HG03469 (cell line): ENCODE results near the gene TIMM10B.
A peak's percentile ranks its signal among the peaks of the same experiment; 100 is the strongest.

Experiments
- ATAC-seq: cut with Tn5 transposase; IDR thresholded peaks from one replicate; pipeline ENCODE4 v1.9.1; 2021; ENCODE audit warnings: mild to moderate bottlenecking, moderate library complexity, moderate number of reproducible peaks; ENCODE audit not compliant: unreplicated experiment

TIMM10B gene, protein sequence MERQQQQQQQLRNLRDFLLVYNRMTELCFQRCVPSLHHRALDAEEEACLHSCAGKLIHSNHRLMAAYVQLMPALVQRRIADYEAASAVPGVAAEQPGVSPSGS

DNA sequence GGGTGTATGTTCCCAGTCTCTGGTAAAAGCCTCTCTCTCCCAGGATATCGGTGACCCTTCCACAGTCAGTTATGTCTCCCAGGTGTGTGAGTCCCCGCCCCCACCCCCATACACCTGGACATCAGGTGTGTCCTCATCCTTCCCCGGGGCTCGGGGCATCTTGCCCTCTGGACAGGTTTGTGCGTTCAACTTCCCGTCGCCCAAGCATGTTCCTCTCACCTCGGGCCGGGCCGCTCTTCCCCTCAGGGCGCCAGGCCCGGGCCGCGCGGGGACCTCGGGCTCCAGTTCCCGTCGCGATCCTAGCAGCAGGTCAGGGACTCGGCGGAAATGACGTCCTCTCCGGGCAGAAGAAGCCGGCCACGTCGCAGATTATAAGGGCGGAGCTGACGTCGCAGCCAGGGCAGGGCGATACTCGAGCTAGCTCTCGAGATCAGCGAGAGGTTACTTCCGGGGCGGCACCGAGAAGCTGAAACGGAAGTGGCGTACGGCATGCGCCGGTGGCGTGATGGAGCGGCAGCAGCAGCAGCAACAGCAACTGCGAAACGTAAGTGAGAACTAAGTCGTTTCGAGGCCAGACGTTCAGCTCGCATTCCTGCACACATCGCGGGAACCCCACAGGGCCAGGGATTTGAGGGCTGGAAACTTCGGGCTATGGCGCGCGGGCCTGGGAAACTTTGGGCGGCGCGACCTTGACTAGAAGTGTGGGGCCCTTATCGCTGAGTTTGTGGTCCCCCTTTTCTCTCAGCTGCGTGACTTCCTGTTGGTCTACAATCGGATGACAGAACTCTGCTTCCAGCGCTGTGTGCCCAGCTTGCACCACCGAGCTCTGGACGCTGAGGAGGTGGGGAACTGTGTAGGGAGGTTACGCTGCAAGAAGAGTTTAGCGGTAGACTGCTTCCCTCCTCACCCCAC is at the start of gene TIMM10B, which contains the start of gene ARFIP2:
TIMM10B (plus strand) TSS at position 490 of the 912 bp plus-strand sequence; CDS start at position 506, 16 bp downstream.
ARFIP2 (minus strand) TSS at position 320 of the 912 bp plus-strand sequence. CDS start 910 bp downstream, outside the sequence.
- ATAC-seq = peak; percentile 98

DNA sequence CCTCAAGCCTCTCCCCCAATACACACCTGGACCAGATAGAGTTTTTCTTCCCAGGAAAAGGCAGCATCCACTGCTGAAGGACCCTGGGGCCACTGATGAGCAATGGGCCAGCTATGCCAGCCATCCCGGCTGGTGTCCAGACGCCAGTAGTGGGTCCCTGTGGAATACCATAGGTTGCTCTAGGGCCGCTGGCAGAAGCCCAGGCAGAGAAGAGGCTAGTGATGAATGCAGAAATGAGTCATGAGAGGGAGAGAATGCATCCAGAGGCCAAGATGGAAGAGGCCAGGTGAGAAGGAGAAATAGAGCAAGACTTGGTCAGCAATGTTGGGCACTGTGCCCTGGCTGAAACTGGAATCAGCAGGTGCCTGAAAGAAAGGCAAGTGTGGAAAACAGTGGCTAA is 49.4 kb upstream of the TIMM10B start:
- no peak for ATAC-seq

DNA sequence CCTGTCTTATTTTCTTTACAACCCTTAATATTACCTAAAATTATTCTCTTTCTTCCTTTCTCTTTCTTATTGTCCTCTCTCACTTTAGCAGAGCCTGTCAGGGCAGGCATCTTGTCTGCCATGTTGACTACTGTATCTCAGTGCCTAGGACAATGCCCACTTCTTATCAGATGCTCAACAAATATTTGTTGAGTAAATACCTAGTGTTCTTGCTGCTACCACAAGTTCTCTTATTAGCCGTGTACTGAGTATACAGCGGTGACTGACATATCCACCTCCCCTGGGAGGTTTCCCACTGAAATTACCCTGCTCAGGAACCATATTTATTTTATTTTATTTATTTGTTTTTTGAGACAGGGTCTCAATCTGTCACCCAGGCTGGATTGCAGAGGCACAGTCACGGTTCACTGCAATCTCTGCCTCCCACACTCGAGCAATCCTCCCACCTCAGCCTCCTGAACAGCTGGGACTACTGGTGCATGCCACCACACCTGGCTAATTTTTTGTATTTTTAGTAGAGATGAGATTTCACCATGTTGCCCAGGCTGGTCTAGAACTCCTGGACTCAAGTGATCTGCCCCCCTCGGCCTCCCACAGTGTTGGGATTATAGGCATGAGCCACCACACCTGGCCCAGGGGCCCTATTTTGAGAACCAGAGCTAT is 47.2 kb upstream of the TIMM10B start:
- no peak for ATAC-seq

DNA sequence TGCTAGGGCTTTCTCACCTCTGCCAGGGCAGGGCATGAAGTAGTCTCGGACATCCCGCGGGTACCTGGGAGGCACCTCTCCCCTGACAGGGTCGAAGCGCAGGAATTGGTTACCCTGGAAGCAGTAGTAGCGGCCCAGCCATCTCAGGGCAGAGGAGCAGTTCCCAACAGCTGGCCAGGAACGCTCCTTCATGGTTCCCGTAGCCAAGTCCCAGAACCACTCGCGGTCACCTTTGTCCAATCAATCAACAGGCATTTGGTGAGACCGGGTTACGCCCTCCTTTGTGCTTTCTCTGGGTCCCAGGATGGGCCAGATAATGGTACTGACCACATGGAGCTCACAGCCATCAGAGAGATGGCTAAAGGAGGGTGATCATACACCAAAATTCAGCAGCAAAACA is 43.9 kb upstream of the TIMM10B start:
- no peak for ATAC-seq

DNA sequence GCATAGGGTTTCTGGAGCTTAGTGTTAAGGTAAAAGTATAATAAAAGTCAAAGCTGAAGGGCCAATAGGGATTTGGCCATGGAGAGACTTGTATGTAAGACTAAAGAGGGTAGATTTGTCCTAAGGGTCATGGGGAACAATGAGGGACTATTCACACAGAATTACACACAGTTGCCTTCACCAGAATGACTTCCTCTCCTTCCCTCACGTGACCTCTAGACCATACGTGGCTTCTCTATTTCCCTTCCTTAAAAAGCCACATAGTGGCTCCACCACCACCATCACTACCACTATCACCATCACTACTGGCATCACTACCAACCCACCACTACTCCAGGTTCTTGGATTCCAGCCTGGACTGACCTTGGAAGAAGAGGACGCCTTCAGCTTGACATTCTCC is 43.3 kb upstream of the TIMM10B start:
- no peak for ATAC-seq

DNA sequence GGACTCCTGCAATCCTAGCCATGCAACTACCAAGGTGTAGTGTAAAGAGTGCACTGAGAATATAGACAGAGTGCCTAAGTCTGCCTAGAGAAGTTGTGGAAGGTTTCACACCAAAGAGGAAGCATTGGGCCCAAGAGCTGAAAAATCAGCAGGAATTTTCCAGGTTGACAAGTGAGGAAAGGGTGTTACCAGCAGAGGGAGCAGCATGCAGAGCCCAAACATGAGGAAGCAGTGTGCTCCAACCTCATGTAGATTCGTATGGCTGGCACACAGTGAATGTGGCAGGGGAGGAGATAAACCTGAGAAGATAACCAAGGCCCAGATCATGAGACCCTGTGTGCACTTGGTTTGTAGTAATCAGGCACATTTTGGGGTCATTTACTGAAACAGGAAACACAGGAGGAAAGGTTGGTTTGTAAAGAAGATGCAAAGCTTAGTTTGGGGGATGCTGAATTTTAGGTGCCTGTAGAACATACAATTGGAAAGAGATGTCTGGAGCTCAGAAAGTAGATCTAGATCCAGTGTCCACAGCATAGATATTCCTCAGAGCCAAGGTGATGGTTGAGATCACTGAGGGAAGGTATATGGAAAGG is 42.2 kb upstream of the TIMM10B start:
- ATAC-seq = no peak

DNA sequence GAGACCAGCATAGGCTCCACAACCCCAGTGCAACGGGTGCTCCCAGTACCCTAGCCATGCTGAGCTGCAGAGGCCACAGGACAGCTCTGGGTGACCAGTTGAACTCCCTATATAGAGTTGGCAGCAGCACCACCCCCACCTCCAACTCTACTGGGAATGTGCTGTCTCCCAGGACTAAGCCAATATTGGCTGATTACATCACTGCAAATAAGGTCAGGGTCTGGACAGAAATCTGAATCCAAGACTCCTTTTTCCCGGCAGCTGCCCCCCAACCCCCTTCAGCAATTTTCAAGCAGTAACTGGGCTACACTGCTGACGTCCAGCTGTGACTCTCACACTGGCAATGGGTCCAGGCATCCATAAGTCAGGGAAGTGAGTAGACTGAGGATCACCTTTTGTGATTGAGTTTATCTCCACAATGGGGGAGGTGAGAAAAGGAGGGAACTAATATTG is 40.4 kb upstream of the TIMM10B start, which contains the start of gene HPX:
HPX (minus strand) TSS at position 82 of the 453 bp plus-strand sequence; CDS start at position 58, 24 bp downstream.
- no peak for ATAC-seq

DNA sequence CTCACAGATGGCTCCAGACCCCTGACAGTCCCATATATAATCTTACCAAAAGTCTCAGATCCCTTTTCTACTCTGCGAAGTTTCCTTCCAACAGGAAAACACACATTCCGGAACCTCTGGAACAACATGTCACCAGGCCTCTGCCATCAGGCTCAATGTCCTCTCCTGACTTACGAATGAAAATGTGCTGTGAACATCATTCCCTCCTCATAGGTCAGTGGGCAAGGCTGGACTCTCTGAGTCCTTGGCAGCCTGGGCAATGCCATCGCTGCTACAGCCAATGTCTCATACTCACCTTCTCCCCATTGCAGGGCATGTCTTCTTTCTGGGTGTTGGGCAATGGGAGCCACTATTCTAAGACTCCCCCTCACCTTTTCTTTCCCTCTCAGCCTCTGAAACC is 38.9 kb upstream of the TIMM10B start:
- no peak for ATAC-seq

DNA sequence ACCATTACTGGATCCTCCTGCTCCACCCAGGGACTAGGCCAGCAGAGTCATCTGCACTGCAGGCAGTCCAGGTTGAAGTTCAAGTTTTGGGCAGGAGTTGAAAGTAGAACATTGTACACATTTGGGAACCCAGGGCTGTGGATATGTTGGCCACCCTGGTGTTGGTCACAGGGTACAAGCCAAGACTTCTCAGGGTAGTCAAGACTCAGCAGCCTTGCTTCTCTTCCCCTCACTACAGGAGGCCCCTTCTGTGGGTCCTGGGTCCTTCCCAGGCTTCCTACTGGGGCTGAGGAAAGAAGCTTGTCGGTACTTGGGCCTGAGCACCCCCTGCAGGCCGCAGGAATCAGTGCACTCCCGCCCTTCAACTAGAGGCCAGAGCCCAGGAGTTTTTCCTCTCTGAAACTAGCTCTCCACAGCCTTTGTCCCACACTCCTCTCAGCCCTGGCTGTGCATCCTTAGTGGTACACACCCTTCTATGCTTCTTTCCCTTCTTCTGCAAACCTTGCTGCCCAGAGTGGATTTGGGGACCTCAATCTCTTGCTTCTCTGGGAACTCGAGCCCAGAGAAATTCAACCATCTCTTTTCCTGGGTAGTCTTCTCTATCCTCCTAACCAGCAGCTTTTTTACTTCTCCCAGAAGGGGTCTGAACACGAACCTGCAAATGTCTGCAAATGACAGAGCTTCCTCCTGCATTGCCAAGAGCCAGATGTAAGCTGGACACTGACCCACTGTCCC is 37.9 kb upstream of the TIMM10B start:
- ATAC-seq = peak; percentile 53

DNA sequence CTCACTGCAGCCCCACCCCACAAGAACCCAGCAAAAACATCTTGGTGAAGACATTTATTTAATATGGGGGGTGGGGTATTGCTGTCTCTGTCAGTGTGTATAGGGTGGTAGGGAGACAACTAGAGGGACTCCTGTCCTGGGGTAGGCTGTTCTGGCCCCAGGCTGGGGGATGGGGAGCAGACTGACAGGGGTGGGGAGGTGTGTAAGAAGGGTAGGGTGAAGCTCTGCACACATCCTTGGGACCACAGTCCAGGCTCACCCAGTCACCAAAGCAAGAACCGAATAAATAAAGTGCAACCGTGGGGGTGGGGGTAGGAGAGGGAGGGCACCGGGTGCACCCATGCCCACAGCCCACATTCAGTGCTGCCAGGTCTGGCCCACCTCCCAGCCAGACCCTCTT is 32.7 kb upstream of the TIMM10B start:
- no peak for ATAC-seq

DNA sequence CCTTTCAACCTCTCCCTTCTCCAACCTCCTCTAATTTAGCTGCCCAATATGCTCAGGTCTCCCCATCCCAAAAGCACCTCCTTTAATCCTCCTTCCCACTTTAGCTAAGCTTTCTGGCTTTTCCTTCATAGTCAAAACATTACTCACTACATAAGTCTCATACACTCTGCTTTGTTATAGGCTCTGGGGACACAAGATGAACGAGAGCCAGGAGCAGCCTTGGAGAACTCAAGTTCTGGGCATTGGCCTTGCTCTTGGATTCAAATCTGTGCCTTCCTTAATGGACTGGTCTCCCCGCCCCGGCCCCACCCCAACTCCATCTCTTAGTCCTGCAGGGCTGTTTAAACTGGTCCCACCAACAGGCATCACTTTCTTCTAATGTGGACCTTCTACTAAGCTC is 29.1 kb upstream of the TIMM10B start:
- ATAC-seq = no peak

DNA sequence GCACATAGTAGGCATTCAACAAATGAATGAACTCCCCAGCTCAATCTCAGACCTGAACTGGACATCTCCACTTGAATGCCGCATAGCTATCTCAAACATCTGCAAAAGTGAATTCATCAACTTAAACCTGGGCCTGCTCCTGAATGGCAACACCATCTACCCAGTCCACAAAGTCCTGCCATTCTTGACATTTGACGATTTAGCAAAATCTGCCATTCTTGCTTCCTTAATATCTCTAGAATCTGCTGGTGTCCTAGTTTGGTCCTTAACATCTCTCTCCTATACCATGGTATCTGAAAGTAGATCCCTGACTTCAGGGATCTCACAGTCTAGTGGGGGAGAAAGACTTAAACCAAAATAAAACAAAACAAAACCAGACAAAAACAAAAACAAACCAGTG is 28.1 kb upstream of the TIMM10B start:
- no peak for ATAC-seq

DNA sequence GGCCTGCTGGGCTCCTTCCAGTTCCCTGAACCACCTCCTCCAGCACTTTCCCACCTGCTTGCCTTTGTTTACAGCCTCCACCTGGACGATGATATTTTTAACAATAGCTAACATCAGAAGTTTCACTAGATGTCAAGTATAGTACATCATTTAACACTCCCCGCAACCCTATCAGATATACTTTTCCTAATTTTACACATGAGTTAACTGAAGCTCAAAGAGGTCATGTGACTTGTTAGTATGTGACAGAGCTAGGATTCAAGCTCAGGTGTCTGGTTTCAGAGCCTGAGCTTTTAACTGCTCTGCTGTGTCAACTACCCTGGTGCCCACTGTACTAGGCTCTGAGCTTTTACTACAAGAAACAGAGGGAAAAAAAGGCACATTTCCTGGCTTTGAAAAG is 26.2 kb upstream of the TIMM10B start:
- no peak for ATAC-seq

DNA sequence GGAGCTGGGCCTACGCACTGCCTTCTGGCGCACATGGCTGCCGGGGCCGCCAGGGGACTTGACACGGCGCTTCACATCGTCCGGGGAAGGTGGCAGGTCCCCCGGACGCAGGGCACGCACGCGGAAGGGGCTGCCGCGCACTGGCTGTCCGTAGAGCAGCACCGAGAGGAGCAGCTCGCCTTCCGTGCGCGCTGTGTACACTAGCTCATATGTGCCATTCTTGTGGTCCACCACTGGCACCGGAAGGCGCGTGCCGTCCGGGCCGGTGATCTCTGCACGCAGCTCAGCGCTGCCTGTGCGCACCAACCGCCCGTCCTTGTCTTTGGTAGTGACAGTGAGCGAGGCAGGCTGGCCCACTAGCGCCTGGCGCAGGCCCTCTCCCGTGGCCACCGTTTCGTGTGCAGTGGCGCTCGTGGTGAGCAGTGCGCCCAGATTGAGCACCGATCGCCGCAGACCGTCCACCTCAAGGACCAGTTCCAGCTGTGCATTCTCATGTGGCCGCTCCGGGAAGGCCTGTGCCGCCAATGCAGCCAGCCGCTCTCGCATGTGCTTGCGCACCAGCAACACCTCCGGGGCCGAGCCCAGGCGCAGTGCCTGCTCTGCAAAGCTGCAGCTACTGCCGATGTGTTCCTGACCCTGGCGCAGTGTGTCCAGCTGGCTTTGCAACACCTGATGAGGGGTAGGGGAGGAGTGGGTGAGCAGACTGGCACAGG is 24.8 kb upstream of the TIMM10B start:
- no peak for ATAC-seq

DNA sequence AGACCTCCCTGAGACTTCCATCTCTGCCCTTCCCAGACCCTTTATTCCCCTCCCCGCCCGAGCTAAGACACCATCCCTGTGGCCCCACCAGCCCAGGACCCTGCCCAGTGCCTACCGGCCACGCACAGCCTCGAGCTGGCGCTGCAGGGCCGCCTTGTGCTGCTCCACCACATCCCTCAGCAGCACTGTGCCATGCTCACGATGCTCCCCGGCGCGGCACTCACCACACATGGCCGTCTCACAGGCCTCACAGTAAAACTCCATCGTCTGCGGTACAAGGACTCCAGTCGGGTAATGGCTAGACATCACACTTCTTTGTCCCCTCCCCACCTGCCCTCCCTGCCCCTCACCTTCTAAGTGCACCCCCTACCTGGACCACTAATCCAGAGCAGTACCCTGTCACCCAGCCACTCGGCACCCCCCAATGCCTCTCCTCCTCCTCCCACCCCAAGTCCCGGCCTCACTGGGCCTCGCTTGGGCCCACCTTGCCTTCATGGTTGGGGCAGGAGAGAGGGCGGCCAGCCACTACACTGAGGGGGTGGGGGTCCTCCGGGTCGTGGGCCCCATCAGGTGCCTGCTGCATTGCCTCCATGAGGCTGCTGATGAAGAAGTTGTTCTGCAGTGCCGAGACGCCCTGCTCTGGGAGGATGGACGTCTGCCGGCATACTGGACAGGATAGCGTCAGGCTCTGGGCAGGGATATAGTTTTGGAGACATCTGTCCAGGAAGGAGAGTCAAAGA is 23.6 kb upstream of the TIMM10B start:
- no peak for ATAC-seq

DNA sequence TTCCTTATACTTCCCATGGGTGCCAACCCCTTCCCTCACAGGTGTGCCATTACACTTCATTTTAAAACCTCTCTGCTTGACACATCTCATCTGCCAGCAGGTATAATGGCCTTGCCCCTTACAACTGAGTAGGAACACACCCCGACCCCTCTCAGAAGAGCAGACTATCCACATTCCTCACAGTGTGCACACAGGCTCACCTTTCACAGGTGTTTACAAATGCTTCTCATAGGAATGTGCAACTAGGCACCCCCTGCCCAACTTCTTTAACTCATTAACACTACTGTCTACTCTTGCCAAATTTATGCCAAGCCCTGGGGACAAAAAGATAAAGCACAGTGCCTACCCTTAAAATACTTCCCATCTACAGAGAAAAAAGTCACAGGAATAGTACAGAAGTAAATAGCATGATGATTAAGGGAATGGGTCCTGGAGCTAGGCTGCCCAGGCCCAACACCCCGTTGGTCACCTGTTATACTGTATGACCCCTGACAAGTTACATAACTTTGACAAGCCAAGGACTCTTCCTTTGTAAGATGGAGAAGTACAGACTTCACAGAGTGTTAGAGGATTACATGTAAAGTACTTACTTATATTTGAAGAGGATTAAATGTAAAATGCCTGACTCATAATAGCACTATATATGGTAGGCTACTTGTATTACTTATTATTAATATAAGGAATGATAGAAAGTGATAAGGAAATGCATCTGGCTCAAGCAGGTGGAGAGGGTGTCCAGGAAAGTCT is 22.8 kb upstream of the TIMM10B start:
- ATAC-seq = no peak

DNA sequence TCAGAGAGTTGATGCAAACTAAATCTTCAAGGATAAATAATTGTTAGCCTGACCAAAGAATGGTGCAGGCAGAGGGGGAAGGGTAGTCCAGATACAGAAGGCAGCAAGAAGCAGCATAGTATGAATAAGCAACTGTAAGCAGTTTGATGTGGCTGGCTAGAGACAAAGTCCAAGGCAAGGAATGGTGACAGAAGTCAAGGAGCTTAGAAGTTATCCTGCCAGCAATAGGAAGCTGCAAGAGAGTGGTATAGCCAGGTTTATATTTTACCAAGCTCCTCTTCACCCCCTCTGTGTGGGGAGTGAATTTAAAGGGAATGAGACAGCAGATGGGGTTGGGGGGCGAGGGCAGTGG is 22.2 kb upstream of the TIMM10B start:
- ATAC-seq = no peak

DNA sequence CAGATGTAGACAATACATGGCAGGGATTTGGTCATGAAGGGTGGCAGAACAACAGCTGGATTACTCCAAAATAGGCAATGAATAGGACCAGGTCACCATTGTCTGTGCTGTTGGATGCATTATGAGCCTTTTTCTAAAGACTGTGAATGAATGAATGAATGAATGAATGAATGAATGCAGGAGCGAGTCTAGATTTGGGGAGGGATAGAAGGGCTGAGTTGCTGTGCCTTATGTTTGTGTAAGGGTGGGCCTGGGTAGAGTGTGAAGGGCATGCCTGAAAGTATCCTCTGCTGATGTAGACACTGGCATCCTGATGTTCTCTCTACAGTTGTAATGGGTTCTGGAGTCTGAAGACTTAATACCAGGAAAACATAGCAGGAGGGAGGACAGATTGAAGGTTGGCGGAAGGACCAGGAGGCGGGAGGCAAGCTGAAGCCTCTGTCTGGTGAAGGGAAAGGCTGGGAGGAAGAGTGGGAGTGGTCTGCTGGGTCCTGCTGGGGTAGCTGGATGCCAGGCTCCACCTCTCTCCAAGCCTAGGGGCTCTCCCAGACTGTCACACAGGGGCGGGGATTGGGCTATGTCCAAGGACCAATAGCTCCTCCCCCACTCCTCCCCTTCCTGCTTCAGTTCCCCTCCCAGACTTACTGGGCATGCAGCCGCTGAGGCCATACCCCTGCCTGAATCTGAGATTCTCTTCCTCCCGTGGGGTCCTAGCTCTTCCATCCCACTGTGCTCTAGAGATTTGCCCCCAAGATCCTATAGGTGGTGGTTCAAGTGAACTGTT is 12.4 kb upstream of the TIMM10B start:
- ATAC-seq = peak; percentile 57
